DMS79 treated with DMSO at 0.1 percent for 48 hours (cell line): ENCODE data around the gene EID3.
"Not testable (repeated sequence)": the region's sequence is repeated elsewhere in the genome, so short reads cannot be mapped to it uniquely, and the experiment has no call there.

Experiments used
- DNase-seq: peaks from one replicate; lab custom pipeline; 2025; lab: John Stamatoyannopoulos, UW

The EID3 gene

DNA sequence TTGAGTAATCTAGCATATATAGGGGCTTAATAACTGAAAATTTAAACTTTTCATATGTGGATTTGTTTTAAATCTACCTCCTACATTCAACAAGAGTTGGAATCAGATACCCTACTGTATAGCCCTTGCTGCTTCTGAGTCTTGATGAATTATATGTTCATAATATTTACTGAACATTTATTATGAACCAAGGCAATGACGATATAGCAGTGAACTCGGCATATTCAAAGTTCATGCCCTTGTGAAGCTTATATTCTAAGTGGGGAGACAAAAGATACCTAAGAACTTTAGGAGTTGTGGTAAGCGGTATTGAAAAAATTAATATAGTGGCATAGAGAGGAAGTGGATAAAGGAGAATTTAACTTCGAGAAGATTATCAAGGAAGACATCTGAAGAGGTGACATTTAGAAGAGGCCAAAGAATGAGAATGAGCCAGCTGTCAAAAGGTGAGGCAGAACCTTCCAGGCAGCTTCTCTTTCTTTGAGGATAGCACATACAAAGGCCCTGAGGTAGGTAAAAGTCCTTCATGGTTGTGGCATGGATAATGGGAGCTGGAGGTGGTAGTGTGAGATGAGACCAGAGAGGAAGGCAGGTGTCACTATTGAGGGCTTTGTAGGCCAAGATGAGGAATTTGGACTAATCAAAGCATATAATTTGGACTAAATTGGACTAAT, 10.2 kb downstream of the EID3 start:
- DNase-seq = no peak

- DNase-seq = no peak
Observed at GRCh38 chr12:104314242-104314614, 10.7 kb downstream of the EID3 start.

DNA sequence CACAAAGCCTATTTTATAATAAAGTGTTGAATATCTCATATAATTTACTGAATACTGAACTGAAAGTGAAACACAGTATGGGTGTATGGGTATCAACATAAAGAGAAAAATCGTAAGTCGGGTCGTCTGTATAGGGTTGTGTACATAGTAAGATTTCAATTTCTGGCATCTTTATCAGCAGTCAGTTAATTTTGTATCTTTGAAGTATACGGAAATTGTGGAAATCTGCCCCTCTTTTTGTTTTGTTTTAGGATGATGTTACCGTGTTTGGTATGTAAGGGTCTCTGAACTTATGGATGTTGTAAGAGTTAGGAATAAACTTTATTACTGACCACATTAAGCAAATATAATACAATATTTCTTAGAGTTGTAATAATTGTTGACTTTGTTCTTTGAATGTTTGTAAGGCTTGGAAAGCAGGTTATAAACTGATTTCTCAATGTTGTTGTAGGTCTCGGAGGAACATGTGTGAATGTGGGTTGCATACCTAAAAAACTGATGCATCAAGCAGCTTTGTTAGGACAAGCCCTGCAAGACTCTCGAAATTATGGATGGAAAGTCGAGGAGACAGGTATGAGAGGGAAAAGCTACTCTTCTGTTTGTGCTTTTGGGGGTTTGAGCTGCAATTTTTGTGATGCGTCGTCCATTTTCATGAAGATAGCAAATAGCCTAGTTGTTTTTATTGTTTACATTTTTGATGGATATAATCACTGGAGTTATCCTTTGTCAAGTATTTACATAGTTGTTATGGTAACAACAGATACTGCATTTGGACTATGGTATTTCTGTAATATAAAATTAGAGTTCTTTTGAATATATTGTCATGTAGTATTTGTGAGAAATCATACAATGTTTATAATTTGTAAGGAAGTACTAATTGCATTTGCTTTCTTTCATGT, 12.0 kb downstream of the EID3 start:
- DNase-seq = no peak

GRCh38 chr12:104316936-104317335, 13.4 kb downstream of the EID3 start:
- DNase-seq = no peak

DNA sequence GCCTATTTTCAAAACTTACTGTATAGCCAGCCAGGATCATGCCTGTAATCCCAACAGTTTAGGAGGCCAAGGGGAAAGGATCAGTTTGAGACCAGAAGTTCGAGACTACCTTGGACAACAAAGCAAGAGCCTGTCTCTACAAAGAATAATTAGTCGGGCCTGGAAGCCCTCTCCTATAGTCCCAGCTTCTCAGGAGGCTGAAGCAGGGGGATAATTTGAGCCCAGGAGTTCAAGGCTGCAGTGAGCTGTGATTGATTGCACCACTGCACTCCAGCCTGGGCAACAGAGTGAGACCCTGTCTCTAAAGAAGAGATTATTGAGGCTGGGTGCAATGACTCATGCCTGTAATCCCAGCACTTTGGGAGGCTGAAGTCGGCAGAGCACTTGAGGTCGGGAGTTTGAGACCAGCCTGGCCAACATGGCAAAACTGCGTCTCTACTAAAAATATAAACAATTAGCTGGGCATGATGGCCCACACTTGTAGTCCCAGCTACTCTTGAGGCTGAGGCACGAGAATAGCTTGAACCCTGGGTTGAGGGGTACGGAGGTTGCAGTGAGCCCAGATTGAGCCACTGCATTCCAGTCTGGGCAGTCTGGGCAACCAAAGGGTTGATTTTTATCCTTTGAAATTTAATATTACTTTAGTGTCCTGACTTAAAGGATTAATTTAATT, 14.1 kb downstream of the EID3 start:
- no peak for DNase-seq

- DNase-seq = no peak
Observed at GRCh38 chr12:104319028-104319427, 15.5 kb downstream of the EID3 start.

- no peak for DNase-seq
Observed at GRCh38 chr12:104319918-104320626, 16.5 kb downstream of the EID3 start.

DNA sequence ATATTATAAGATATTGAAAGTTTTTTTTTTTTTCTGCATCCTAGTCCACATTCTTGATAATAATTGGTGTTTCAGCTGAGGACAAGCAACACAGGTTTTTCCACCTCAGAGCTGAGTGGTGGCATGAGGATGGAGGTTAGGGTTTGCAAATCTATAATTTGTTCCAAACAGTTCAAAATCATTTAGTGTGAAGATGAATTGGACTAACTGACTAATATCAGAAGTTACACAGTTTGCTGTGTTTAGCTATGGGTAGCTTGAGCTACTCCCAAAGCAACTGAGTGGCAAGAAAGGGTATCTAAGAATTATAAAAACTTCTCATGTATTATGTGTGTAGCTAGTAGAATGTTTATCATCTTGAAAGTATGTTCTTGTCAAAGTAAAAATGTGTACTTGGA, 17.1 kb downstream of the EID3 start:
- no peak for DNase-seq

DNA sequence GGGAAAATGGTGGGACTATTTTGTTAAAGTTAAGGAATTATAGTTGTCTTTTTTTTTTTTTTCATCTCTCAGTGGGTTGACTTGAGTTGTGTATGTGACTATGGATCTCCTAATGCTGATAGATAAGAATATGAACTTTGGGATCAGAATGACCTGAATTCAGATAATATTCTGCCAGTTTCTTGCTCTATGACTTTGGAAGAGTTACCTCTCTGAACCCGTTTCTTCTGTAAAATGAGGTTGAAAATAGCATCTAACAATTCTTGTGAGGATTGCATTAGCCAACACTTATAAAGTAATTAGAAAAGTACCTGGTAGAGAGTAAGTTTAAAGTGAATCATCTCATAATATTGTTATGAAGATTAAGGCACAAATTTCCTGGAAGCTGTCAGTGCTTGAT, 18.4 kb downstream of the EID3 start:
- no peak for DNase-seq

- not testable (repeated sequence) for DNase-seq
Observed at GRCh38 chr12:104322533-104322932, 19.0 kb downstream of the EID3 start.

DNA sequence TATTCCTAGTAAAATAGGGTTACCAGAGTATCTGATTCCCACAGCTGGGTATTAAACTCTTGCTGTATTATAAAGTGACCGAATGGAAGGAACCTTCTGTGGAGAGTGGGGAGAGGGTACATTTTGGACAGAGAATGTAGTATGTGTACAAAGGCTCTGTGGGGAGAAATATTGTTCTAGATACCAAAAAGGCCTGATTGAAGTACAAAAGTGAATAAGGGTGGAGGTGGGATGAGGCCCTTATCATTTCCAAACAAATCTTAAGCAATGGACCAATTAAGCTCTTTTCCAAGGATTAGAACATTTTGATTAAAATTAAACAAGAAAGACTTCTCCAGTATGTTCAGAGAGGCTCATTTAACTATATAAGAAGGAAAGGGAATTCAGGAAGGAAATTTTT, 20.4 kb downstream of the EID3 start:
- DNase-seq = no peak

DNA sequence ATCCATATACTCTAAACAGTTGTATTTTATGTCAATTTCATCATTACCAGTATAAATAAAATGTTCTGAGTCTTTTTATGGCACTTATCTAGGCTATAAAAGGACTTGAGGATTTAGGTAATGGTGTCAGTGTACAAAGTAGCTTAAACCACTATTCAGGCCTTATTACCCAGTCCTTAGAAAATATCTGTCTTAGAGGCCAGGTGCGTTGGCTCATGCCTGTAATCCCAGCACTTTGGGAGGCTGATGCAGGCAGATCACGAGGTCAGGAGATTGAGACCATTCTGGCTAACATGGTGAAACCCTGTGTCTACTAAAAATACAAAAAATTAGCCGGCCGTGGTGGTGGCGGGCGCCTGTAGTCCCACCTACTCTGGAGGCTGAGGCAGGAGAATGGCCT, 24.7 kb downstream of the EID3 start:
- not testable (repeated sequence) for DNase-seq

DNA sequence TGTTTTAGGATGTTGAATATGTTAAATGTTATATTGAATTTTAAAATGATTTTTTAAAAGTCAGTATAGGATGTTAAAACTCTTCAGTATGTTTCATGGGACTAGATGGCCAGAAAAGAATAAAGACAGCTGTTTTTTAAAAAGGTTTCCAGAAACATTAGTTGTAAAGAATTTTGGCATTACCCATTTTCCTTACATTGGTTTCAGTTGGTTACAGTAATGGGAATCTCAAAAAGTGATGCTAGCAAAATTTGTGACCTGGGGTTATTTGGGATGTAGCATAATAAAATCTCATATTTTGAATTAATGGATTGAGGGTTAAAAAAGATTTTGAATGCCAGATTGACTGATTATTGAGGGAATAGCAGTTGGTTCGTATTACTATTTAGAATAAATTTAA, 25.3 kb downstream of the EID3 start:
- no peak for DNase-seq

- no peak for DNase-seq
Observed at GRCh38 chr12:104329707-104330532, 26.4 kb downstream of the EID3 start.

GRCh38 chr12:104331376-104331775, 27.8 kb downstream of the EID3 start:
- DNase-seq = no peak

- not testable (repeated sequence) for DNase-seq
Observed at GRCh38 chr12:104332273-104332672, 28.7 kb downstream of the EID3 start.

- DNase-seq = no peak
Observed at GRCh38 chr12:104333692-104334255, 30.2 kb downstream of the EID3 start.

DNA sequence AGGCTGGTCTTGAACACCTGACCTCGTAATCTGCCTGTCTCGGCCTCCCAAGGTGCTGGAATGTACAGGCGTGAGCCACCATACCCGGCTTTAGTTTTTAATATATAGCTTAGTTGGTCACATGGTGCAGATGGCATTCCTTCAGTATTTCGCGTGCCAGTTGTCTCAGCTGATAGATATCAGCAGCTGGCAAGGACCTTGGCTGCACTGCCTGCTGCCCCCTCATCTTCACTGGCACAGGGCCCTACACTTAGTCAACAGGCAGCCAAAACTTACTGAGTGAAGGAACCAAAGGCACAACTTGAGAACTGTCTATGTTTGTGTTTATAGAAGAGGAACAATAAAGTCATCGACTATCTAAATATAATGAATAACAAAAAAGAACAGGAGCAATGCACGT, 31.0 kb downstream of the EID3 start:
- no peak for DNase-seq

GRCh38 chr12:104336115-104336514, 32.6 kb downstream of the EID3 start:
- no peak for DNase-seq

- DNase-seq = no peak
Observed at GRCh38 chr12:104337030-104337558, 33.6 kb downstream of the EID3 start.

- DNase-seq = no peak
Observed at GRCh38 chr12:104339663-104340062, 36.1 kb downstream of the EID3 start.
